COLO829 (cell line): ENCODE data around the gene CMTM2.

Source experiments
- DNase-seq: peaks from one replicate; pipeline ENCODE4 v3.0.0; 2012; ENCODE audit warnings: low spot score

Gene CMTM2

DNA sequence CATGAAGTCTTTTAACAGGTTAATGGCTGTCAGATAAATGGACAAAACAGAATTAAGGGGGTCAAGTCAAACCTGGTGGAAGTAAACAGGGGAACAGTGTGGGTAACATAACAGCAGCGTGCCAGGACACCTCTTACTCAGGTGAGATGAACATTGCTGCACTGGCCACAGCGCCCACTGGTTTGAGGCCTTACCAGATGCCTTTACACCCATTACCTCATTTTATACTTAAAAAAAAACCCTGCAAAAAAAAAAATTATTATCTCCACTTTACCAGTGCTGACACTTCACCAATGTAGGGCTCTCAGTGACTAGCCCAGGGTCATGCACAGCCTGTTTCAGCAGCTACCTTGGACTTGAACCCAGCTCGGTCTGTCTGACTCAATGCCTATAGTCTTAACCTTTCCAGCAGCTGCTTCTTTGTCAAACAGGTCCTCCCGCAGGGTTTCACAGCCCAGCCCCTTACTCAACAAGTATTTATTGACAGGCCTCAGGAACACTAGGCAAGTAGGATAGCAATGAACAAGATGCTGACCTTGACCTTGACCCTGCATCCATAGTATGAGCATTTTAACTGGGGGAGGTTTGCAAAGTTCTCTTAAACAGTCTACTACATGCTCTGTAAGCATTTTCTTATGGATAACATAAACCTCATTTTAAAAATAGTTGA lies 55.4 kb downstream of the CMTM2 start:
- DNase-seq, result no peak

DNA sequence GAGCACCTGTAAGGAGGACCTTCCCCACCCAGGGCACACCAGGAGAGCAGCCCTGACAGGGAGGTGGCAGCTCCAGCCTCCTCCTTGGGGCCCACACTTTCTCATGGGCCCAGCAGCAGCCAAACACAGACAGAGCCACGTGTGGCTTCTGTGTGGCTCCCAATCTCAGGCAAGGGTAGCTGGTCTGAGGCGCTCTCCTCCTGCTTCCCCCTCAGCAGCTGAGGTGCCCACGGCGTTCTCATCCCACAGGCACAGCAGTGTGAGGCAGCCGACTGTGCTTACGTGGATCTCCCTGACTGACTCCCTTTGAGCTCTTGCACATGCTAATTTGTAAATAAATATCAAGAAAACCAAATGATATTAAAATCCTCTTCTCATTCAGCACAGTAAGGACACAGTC lies 56.1 kb downstream of the CMTM2 start:
- no peak for DNase-seq

DNA sequence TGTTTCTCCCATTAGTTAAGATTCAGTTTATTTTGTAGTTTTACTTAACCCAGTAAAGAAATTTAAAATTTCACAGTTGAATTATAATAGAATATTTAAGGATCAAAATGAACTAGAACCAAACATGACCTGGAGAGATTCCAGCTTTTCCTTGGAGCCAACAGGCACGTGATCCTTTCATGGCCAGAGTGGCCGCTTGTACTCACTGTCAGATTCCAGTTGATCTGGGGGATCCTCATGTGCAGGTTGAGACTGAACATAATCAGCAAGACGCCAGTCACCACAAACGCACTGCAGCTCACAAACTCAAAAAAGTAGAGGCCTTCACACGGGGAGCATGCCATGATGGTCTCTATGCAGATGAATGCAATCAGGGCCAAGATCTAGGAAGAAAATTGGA lies 56.9 kb downstream of the CMTM2 start:
- DNase-seq, result no peak

DNA sequence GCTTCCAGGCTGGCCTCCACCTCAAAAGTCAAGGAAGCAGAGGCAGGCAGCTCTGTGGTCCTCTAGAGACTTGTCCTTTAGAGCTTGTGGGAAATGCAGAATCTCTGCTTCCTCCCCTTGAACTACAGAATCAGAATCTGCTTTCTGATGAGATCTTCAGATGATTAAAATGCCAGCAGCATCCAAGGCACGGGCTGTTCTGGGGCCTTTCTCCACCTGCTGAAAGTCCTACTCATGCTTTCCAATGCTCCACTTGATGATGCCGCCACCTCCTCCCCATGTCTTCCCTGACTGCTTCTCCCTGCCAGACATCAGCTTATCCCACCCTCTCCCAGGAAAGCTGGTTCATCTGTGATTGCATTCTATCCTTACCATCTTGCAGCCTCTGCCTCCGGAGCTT lies 58.5 kb downstream of the CMTM2 start:
- DNase-seq, result no peak
